Keratinocyte (primary cell): Measurements from ENCODE around the gene DLK2.

Source experiments
- CTCF ChIP-seq, 3 experiments: IDR thresholded peaks in 1 of 3; conservative IDR thresholded peaks in 1 of 3; optimal IDR thresholded peaks in 1 of 3; 2 replicates in 2 of 3; 3 replicates in 1 of 3; pipeline versions ENCODE3 to v1.5.1; 2011; ENCODE audit warnings: low read length in 3 of 3, mild to moderate bottlenecking in 3 of 3, moderate library complexity in 2 of 3, control low read depth in 1 of 3, inconsistent platforms in 1 of 3; ENCODE audit not compliant: insufficient read depth in 2 of 3; ENCODE audit errors: extremely low read depth in 1 of 3
- EZH2 ChIP-seq: IDR thresholded peaks from one replicate; pipeline ENCODE4 v1.6.1; 2012; ENCODE audit warnings: inconsistent platforms, mild to moderate bottlenecking, low read length, moderate library complexity

GRCh38 chr6:43448916-43449315 lies 6.4 kb downstream of the DLK2 start:
- TF ChIP-seq CTCF (optimal IDR thresholded peaks at IDR 0.05 in 1 of 3, IDR thresholded peaks at IDR 0.05 in 1 of 3, conservative IDR thresholded peaks at IDR 0.05 in 1 of 3; ENCODE audit: extremely low read depth in 1 of 3, insufficient read depth in 2 of 3, low read length in 3 of 3) (no peak), EZH2 (no peak)
